Kidney (tissue), 14 donors: ENCODE measurements around the gene NTNG2. TPM values are rescaled to one million over a fixed set of nuclear protein-coding genes. Genes with fewer than 3 reads are reported as not detected.

Source experiments
- DNase-seq, 5 donors: peaks; one replicate each; pipeline ENCODE4 v3.0.0-alpha.2; 2013 to 2020
- FAIRE-seq: peaks from 2 replicates; lab custom pipeline; 2012; peaks lifted over from hg19 to GRCh38; lab: Jason Lieb, UNC
- H3K27ac ChIP-seq, 2 donors: one replicate each; pipeline ENCODE4 v1.7.0; 2013; ENCODE audit warnings: low read depth in 2 of 2, low read length in 2 of 2, inconsistent platforms in 1 of 2
- H3K27me3 ChIP-seq: one replicate; pipeline ENCODE4 v1.7.1; 2013; ENCODE audit warnings: low read length, inconsistent platforms; ENCODE audit not compliant: control insufficient read depth, insufficient read depth
- H3K36me3 ChIP-seq, 3 donors: one replicate each; pipeline versions ENCODE4 v1.7.0 to v1.7.1; 2013; ENCODE audit warnings: low read length in 3 of 3, control low read depth in 1 of 3, inconsistent platforms in 1 of 3; ENCODE audit not compliant: insufficient read depth in 3 of 3, control insufficient read depth in 2 of 3
- H3K4me1 ChIP-seq, 3 donors: one replicate each; pipeline versions ENCODE4 v1.7.0 to v1.7.1; 2013; ENCODE audit warnings: low read length in 3 of 3, inconsistent platforms in 1 of 3, low read depth in 1 of 3; ENCODE audit not compliant: control insufficient read depth in 2 of 3, insufficient read depth in 2 of 3
- H3K4me3 ChIP-seq, 3 donors: one replicate each; pipeline versions ENCODE4 v1.7.0 to v1.8.1; 2013; ENCODE audit warnings: low read length in 3 of 3, control low read depth in 1 of 3, inconsistent platforms in 1 of 3
- H3K9ac ChIP-seq, 3 donors: one replicate each; pipeline versions ENCODE4 v1.7.0 to v1.7.1; 2013; ENCODE audit warnings: low read length in 3 of 3, control low read depth in 1 of 3, inconsistent platforms in 1 of 3
- H3K9me3 ChIP-seq, 3 donors: one replicate each; pipeline versions ENCODE4 v1.7.0 to v1.7.1; 2013; ENCODE audit warnings: low read length in 3 of 3, control low read depth in 1 of 3, inconsistent platforms in 1 of 3; ENCODE audit not compliant: control insufficient read depth in 2 of 3, insufficient read depth in 1 of 3
- intact Hi-C: fragments of 100-400 bp; cut with DNase I; formaldehyde crosslinking; loops from one replicate; pipeline ENCODE4 v1.11.1; 2022
- polyA plus RNA-seq: library from polyadenylated mRNA; stranded (reverse); fragments of 350-450 nt; fragmentation: Illumina TruSeq; extraction: RNeasy Lipid Tissue Mini Kit (QIAGEN cat#74804); gene quantifications from one replicate; pipeline ENCODE4 v1.2.3, GENCODE V29; 2014; ENCODE audit warnings: low read depth, low replicate concordance; ENCODE audit not compliant: insufficient read depth
- total RNA-seq: library from RNA; stranded (reverse); fragmentation: NEBNext Ultra II Directional; extraction: Animal tissue kit (Norgen Biotek cat#: 25700); gene quantifications from one replicate; pipeline ENCODE4 v1.2.1, GENCODE V29; 2021
- TF ChIP-seq, protein P1 (sequence below): IDR thresholded peaks from 3 replicates; pipeline ENCODE4 v1.5.1; 2012; ENCODE audit warnings: mild to moderate bottlenecking, moderate library complexity, borderline replicate concordance; ENCODE audit not compliant: insufficient read depth; ENCODE audit errors: extremely low read depth
- donor health status: control.
- donor health status: control.
- donor health status: control.
- donor health status: control.
- donor health status: control.
- donor health status: DM: yes; HTN: yes; CAD: no.
- donor health status: Normal renal cell carcinoma (clear cell type).

The NTNG2 gene
- total and polyA plus RNA-seq, 2 donors from 2014 or later = 0.54 to 2.2 TPM

DNA sequence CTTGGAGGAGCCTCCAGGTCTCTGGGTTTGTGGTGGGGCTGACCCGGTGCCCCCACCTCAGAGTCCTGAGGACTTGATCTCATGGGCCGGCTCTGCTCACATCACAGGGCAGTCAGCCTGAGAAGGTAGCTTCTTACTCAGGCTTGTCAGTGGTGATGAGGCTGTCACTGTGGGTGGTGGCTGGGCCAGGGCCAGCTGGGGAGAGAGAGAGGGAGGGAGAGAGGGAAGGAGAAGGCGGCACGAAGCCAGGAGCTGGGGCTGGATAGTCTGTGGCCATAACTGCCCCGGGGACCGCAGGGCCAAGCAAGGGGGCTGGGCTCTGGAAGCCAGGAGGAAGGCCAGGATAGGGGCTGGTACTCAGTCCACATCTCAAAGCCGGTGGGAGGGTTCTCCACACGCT is 6.5 kb downstream of the NTNG2 start:
- FAIRE-seq = no peak
- H3K9ac ChIP-seq = no peak overlapping the region
- H3K27me3 ChIP-seq = peaks cover 29% of the 10 kb centered on the region
- DNase-seq = no peak
- H3K4me3 ChIP-seq = no peak overlapping the region
- no peak overlapping the region for H3K27ac ChIP-seq
- H3K9me3 ChIP-seq = no peaks in the 10 kb centered on the region
- TF ChIP-seq, protein P1, sequence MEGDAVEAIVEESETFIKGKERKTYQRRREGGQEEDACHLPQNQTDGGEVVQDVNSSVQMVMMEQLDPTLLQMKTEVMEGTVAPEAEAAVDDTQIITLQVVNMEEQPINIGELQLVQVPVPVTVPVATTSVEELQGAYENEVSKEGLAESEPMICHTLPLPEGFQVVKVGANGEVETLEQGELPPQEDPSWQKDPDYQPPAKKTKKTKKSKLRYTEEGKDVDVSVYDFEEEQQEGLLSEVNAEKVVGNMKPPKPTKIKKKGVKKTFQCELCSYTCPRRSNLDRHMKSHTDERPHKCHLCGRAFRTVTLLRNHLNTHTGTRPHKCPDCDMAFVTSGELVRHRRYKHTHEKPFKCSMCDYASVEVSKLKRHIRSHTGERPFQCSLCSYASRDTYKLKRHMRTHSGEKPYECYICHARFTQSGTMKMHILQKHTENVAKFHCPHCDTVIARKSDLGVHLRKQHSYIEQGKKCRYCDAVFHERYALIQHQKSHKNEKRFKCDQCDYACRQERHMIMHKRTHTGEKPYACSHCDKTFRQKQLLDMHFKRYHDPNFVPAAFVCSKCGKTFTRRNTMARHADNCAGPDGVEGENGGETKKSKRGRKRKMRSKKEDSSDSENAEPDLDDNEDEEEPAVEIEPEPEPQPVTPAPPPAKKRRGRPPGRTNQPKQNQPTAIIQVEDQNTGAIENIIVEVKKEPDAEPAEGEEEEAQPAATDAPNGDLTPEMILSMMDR = no peak
- H3K4me1 ChIP-seq = peaks cover 0 to 2% (median 0%) of the 10 kb centered on the region in 3 donors
- intact Hi-C loops = no loop called here
- no peaks in the 10 kb centered on the region for H3K36me3 ChIP-seq

DNA sequence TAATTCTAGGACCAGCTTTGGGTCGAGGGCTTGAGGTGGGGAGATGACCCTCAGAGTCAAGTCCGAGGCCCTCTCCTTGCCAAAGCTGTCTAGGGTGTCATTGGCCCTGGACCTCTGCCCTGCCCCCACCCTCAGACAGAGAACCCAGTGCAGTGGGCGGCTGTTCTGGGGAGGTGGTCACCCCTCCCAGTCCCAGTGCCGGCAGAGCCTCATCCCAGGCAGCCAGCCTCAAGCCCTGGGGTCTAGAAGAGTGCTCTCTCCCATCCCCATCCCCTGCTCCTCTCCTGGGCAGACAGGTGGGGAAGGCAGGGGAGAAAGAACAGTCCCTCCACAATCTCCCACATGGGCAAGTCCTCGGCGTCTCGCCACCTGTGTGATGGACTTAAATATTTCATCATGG is 7.0 kb downstream of the NTNG2 start:
- H3K9me3 ChIP-seq = no peaks in the 10 kb centered on the region

DNA sequence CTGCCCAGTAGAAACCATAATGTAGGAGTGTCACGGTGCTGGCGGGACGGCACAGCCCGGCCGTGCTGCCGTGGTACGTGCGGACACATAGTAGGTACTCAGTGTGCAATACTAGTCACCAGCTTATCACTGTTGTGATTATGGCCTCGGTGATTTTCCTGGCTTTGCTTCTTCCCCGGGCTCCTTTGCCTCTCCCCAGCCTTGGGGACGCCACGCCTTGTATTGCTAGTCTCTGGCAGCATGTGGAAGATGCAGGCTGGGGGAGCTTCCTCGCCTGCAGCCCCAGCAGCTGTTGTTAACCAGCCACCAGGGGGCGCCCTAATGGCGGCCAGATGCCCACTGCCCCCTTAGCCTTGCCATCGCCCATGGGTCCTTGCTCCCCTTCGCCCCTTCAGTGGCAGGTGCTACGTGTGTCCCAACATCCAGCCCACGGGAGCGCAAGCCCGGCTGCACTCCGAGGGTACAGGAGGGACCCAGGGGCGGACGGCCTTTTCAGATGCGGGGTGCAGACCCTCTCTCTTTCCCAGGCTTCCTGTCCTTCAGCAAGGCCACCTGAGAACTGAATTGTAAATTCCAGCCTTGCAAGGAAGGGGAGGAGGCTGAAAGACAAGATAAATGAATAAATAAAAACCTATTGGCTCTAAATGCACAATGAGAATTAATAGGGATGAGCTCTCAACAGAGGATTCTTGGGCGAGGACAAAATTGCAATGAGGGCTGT is 8.0 kb downstream of the NTNG2 start:
- H3K27ac ChIP-seq = no peak overlapping the region
- no peak overlapping the region for H3K9ac ChIP-seq
- DNase-seq (peak in 2 of 5 donors; percentile 41 to 61), FAIRE-seq (no peak)
- peaks cover 0 to 1% (median 0%) of the 10 kb centered on the region in 3 donors for H3K4me1 ChIP-seq
- intact Hi-C loops = no loop called here
- H3K9me3 ChIP-seq = no peaks in the 10 kb centered on the region
- H3K36me3 ChIP-seq = no peaks in the 10 kb centered on the region
- TF ChIP-seq, protein P1 = peak; percentile 62
- H3K4me3 ChIP-seq = no peak overlapping the region
- peaks cover 20% of the 10 kb centered on the region for H3K27me3 ChIP-seq

More for the DNA sequence above, 7.0 kb downstream of the NTNG2 start:
- Histone ChIP-seq H3K4me3 (no peak overlapping the region), H3K36me3 (no peaks in the 10 kb centered on the region), H3K9ac (no peak overlapping the region), H3K27me3 (peaks cover 26% of the 10 kb centered on the region), H3K4me1 (peaks cover 0 to 2% (median 0%) of the 10 kb centered on the region in 3 donors), H3K27ac (no peak overlapping the region)
- FAIRE-seq (no peak), DNase-seq (peak in 1 of 5 donors; percentile 67)
- intact Hi-C loops = no loop called here
- TF ChIP-seq, protein P1 = no peak

DNA sequence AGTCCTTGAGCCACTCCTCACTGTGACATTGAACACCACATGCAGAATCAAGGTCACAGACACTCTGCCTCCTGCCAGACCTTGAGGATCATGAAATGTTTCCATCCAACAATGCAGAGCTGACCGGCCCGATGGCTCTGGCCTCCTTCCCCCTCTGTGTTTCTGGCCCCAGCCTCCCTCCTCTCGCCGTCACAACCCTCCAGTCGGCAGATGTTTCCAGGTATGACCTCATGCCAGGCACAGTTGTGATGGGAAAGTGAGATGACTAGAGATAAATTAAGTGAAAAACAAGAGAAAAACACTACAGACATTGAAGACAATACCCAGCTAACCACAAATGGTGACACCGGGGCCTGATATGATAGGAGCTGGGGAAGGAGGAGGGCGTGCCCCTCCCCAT is 9.8 kb downstream of the NTNG2 start:
- intact Hi-C loops = no loop called here
- Histone ChIP-seq H3K27ac (no peak overlapping the region), H3K36me3 (no peaks in the 10 kb centered on the region), H3K4me3 (no peak overlapping the region), H3K9ac (no peak overlapping the region), H3K27me3 (peaks cover 8% of the 10 kb centered on the region), H3K9me3 (no peaks in the 10 kb centered on the region), H3K4me1 (no peaks in the 10 kb centered on the region)
- TF ChIP-seq, protein P1 = no peak
- no peak for DNase-seq
- no peak for FAIRE-seq
